ENCODE data around the gene COL4A4. TPM values are rescaled to one million over a fixed set of nuclear protein-coding genes. Genes with fewer than 3 reads are reported as not detected.

The COL4A4 gene
- total and polyA plus RNA-seq, 2 of the 13 experiments (the other 11 are each of a cell fraction or from before 2014, with no cell fraction given) = not detected

DNA sequence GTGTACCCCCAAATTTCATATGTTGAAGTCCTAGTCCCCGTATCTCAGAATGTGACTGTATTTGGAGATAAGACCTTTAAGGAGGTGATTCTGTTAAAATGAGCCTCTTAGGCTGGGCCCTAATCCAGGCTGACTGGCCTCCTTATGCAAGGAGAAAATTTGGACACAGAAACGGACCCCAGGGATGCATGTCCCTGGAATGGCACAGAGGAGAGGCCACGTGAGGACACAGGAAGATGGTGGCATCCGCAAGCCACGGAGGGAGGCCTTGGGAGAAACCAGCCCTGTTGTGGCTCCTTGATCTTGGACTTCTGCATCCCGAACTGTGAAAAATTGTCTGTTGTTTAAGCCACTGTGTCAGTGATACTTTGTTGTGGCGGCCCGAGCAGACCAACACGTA is 150.7 kb downstream of the COL4A4 start (continued):
- TF ChIP-seq, protein P1, sequence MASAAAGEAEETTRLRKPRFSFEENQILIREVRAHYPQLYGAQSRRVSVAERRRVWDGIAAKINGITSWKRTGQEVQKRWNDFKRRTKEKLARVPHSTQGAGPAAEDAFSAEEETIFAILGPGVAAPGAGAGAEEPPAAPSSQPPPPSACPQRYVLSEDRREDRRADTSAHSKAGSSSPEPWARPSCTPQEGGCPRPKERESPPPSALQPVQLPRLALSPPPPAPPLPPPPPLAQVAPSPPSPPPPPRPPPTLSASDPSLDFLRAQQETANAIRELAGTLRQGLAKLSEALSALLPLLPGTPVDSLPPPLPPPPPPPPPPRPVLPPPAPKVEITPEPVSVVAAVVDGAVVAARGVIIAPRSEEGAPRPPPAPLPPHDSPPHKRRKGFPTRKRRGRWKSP (CRISPR knock-in tag; IDR thresholded peaks at IDR 0.05) = no peak
- TF ChIP-seq ZNF546 (CRISPR knock-in tag; conservative IDR thresholded peaks at IDR 0.05) = no peak
- TF ChIP-seq, protein P2, sequence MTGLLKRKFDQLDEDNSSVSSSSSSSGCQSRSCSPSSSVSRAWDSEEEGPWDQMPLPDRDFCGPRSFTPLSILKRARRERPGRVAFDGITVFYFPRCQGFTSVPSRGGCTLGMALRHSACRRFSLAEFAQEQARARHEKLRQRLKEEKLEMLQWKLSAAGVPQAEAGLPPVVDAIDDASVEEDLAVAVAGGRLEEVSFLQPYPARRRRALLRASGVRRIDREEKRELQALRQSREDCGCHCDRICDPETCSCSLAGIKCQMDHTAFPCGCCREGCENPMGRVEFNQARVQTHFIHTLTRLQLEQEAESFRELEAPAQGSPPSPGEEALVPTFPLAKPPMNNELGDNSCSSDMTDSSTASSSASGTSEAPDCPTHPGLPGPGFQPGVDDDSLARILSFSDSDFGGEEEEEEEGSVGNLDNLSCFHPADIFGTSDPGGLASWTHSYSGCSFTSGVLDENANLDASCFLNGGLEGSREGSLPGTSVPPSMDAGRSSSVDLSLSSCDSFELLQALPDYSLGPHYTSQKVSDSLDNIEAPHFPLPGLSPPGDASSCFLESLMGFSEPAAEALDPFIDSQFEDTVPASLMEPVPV (CRISPR knock-in tag; IDR thresholded peaks at IDR 0.05) = no peak
- no peak for TF ChIP-seq HOXA3 (CRISPR knock-in tag; IDR thresholded peaks at IDR 0.05)
- TF ChIP-seq SMARCE1 (IDR thresholded peaks at IDR 0.05; ENCODE audit: borderline replicate concordance) = no peak
- TF ChIP-seq FOXK2 (IDR thresholded peaks at IDR 0.05) = no peak
- no peak for TF ChIP-seq POLR2A (IDR thresholded peaks at IDR 0.05; ENCODE audit: insufficient read depth in 1 of 2, low read depth in 2 of 2, low read length in 2 of 2)
- TF ChIP-seq, protein P3, sequence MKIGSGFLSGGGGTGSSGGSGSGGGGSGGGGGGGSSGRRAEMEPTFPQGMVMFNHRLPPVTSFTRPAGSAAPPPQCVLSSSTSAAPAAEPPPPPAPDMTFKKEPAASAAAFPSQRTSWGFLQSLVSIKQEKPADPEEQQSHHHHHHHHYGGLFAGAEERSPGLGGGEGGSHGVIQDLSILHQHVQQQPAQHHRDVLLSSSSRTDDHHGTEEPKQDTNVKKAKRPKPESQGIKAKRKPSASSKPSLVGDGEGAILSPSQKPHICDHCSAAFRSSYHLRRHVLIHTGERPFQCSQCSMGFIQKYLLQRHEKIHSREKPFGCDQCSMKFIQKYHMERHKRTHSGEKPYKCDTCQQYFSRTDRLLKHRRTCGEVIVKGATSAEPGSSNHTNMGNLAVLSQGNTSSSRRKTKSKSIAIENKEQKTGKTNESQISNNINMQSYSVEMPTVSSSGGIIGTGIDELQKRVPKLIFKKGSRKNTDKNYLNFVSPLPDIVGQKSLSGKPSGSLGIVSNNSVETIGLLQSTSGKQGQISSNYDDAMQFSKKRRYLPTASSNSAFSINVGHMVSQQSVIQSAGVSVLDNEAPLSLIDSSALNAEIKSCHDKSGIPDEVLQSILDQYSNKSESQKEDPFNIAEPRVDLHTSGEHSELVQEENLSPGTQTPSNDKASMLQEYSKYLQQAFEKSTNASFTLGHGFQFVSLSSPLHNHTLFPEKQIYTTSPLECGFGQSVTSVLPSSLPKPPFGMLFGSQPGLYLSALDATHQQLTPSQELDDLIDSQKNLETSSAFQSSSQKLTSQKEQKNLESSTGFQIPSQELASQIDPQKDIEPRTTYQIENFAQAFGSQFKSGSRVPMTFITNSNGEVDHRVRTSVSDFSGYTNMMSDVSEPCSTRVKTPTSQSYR (CRISPR knock-in tag; IDR thresholded peaks at IDR 0.05; ENCODE audit: borderline replicate concordance) = no peak
- TF ChIP-seq RBM22 (optimal IDR thresholded peaks at IDR 0.05; ENCODE audit: low read length) = no peak

Data from HepG2 (cell line).